Spleen (tissue), 7 donors: ENCODE data around the gene FLNB.

ENCODE experiments used
- POLR2AphosphoS5 ChIP-seq, 3 donors: sonication (generic); formaldehyde crosslinking; IDR thresholded peaks; one replicate each; pipeline ENCODE4 v1.5.1; 2017; ENCODE audit warnings: antibody characterized with exemption in 3 of 3
- TF ChIP-seq, protein P1 (sequence below), 11 experiments: fragments of 200-600 bp in 7 of 11; fragments of 450-650 bp in 4 of 11; sonication (generic) in 4 of 11; IDR thresholded peaks in 8 of 11; conservative IDR thresholded peaks in 3 of 11; 1 replicate in 7 of 11; 2 replicates in 4 of 11; pipeline versions ENCODE4 v1.4.0 to v1.8.0; 2016 to 2021; ENCODE audit warnings: antibody characterized with exemption in 11 of 11, inconsistent platforms in 4 of 11, mild to moderate bottlenecking in 1 of 11
- donor health status: DM: no; HTN: no; CAD: no; lungs with moderate emphysema.
- donor health status: DM: no; HTN: no; CAD: no.
- donor health status: DM: no; HTN: no; CAD: no.

DNA sequence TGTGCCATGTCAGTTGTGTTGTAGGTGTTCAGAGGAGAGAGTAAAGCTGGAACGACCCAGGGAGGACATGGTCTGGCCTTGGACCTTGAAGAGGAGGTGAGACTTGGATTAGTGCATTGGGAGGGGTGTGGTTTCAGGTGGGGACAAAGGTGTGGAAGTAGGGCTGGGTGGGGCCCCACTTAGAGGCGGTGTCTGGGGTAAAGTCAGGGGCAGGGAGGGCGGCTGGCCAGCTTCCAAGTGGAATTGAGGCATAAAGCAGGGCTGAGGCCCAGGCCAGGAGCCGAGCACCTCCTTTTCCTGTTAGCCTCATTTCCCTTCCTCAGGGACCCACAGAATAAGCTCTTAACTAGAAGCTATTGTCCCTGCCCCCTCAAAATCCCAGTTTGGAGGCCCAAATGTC lies 36.2 kb upstream of the FLNB start:
- TF ChIP-seq, protein P1, sequence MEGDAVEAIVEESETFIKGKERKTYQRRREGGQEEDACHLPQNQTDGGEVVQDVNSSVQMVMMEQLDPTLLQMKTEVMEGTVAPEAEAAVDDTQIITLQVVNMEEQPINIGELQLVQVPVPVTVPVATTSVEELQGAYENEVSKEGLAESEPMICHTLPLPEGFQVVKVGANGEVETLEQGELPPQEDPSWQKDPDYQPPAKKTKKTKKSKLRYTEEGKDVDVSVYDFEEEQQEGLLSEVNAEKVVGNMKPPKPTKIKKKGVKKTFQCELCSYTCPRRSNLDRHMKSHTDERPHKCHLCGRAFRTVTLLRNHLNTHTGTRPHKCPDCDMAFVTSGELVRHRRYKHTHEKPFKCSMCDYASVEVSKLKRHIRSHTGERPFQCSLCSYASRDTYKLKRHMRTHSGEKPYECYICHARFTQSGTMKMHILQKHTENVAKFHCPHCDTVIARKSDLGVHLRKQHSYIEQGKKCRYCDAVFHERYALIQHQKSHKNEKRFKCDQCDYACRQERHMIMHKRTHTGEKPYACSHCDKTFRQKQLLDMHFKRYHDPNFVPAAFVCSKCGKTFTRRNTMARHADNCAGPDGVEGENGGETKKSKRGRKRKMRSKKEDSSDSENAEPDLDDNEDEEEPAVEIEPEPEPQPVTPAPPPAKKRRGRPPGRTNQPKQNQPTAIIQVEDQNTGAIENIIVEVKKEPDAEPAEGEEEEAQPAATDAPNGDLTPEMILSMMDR (IDR thresholded peaks at IDR 0.05 in 8 of 11, conservative IDR thresholded peaks at IDR 0.05 in 3 of 11) = no peak
- no peak for TF ChIP-seq POLR2AphosphoS5 (IDR thresholded peaks at IDR 0.05)
